Stomach (tissue), 9 donors: ENCODE measurements around the gene ABCB7. TPM values are rescaled to one million over a fixed set of nuclear protein-coding genes. Genes with fewer than 3 reads are reported as not detected.
"Not testable (repeated sequence)": the region's sequence is repeated elsewhere in the genome, so short reads cannot be mapped to it uniquely, and the experiment has no call there.

Experiments
- DNase-seq, 2 donors: peaks; one replicate each; pipeline versions ENCODE4 v3.0.0 to v3.0.0-alpha.2; 2013 to 2019
- H3K27ac ChIP-seq, 5 donors: fragments of 200-600 bp in 4 of 5; sonication (generic) in 4 of 5; one replicate each; pipeline ENCODE4 v1.5.1; 2013 to 2019; ENCODE audit warnings: mild to moderate bottlenecking in 1 of 5, moderate library complexity in 1 of 5
- H3K27me3 ChIP-seq, 3 donors: fragments of 200-600 bp; sonication (generic); one replicate each; pipeline ENCODE4 v1.5.1; 2017 to 2019; ENCODE audit warnings: mixed run types in 1 of 3
- H3K36me3 ChIP-seq, 4 donors: fragments of 200-600 bp; sonication (generic); 1 replicate in 3 of 4; 2 replicates in 1 of 4; pipeline ENCODE4 v1.5.1; 2016 to 2019
- H3K4me1 ChIP-seq, 4 donors: fragments of 200-600 bp; sonication (generic); one replicate each; pipeline ENCODE4 v1.5.1; 2016 to 2019
- H3K4me3 ChIP-seq, 4 donors: fragments of 200-600 bp; sonication (generic) in 3 of 4; one replicate each; pipeline ENCODE4 v1.5.1; 2016 to 2019; ENCODE audit warnings: mild to moderate bottlenecking in 1 of 4
- H3K9me3 ChIP-seq, 4 donors: fragments of 200-600 bp; sonication (generic); one replicate each; pipeline ENCODE4 v1.5.1; 2016 to 2019
- CTCF ChIP-seq, 7 experiments: fragments of 450-650 bp in 4 of 7; fragments of 200-600 bp in 3 of 7; sonication (generic) in 3 of 7; IDR thresholded peaks; one replicate each; pipeline ENCODE4 v1.5.1; 2016 to 2019; ENCODE audit warnings: antibody characterized with exemption in 7 of 7, control low read depth in 2 of 7, mild to moderate bottlenecking in 1 of 7
- EP300 ChIP-seq: sonication (generic); formaldehyde crosslinking; IDR thresholded peaks from one replicate; pipeline ENCODE4 v1.6.1; 2017; ENCODE audit warnings: antibody characterized with exemption
- POLR2A ChIP-seq, 4 donors: fragments of 450-650 bp; IDR thresholded peaks; one replicate each; pipeline ENCODE4 v1.6.1; 2016; ENCODE audit warnings: antibody characterized with exemption in 4 of 4, control low read depth in 2 of 4, mild to moderate bottlenecking in 1 of 4, moderate library complexity in 1 of 4
- POLR2AphosphoS5 ChIP-seq, 3 donors: sonication (generic); formaldehyde crosslinking; IDR thresholded peaks; one replicate each; pipeline ENCODE4 v1.6.1; 2016; ENCODE audit warnings: antibody characterized with exemption in 3 of 3
- WGBS, 5 donors: extraction: QIAGEN DNeasy Blood & Tissue Kit in 3 of 5; methylation state at CpG; one replicate each; pipeline versions ENCODE4 v1.1.5 to v1.1.7; 2013 to 2018; 5-methylcytosine and 5-hydroxymethylcytosine counted together
- intact Hi-C: fragments of 100-400 bp; cut with DNase I; formaldehyde crosslinking; loops from one replicate; pipeline ENCODE4 v1.15.1; 2023; ENCODE audit warnings: low total_unique reads
- polyA plus RNA-seq, 3 donors: library from polyadenylated mRNA; stranded (reverse); fragments of 200-250 nt; gene quantifications; one replicate each; pipeline ENCODE4 v1.2.3, GENCODE V29; 2013
- total RNA-seq, 5 donors: library from RNA; depleted of rRNA; stranded (reverse); fragments of >200 nt; gene quantifications; one replicate each; pipeline versions ENCODE4 v1.1.0 to v1.2.3, GENCODE V29; 2014 to 2016
- donor health status: healthy with polysubstance abuse.
- donor health status: Bipolar disorder and iron deficiency.
- donor health status: healthy.

The ABCB7 gene
- total and polyA plus RNA-seq, 8 donors = 3.9 to 108 (median 7.5) TPM

GRCh38 chrX:75149654-75150053 lies 6.4 kb downstream of the ABCB7 start:
- Histone ChIP-seq H3K9me3 (no peaks in the 10 kb centered on the region), H3K36me3 (no peaks in the 10 kb centered on the region), H3K27ac (no peak overlapping the region), H3K4me3 (no peak overlapping the region), H3K4me1 (peaks cover 0 to 14% (median 5%) of the 10 kb centered on the region in 4 donors), H3K27me3 (no peaks in the 10 kb centered on the region)
- intact Hi-C loops = no loop called here
- DNase-seq = no peak
- 33 to 67% (median 52%) methylated on average over 1 of the region's 1 CpG for WGBS, 5 donors
- TF ChIP-seq EP300 (no peak), POLR2AphosphoS5 (IDR thresholded peaks at IDR 0.05) (no peak), POLR2A (IDR thresholded peaks at IDR 0.05) (no peak), CTCF (IDR thresholded peaks at IDR 0.05) (no peak)

- Histone ChIP-seq H3K27me3 (no peaks in the 10 kb centered on the region), H3K4me1 (no peaks in the 10 kb centered on the region), H3K36me3 (no peaks in the 10 kb centered on the region), H3K9me3 (peaks cover 0 to 16% (median 6%) of the 10 kb centered on the region in 4 donors), H3K27ac (no peak overlapping the region), H3K4me3 (no peak overlapping the region)
- DNase-seq = no peak
- TF ChIP-seq EP300 (no peak), POLR2A (IDR thresholded peaks at IDR 0.05) (no peak), POLR2AphosphoS5 (IDR thresholded peaks at IDR 0.05) (no peak), CTCF (IDR thresholded peaks at IDR 0.05) (no peak)
- intact Hi-C loops = no loop called here
- WGBS, 5 donors = 67 to 88% (median 84%) methylated on average over 5 of the region's 5 CpGs
Observed at GRCh38 chrX:75132672-75133071, 23.4 kb downstream of the ABCB7 start.

- intact Hi-C loops = no loop called here
- TF ChIP-seq POLR2A (IDR thresholded peaks at IDR 0.05) = no peak
- no peak for TF ChIP-seq EP300
- no peak for TF ChIP-seq CTCF (IDR thresholded peaks at IDR 0.05)
- TF ChIP-seq POLR2AphosphoS5 (IDR thresholded peaks at IDR 0.05) = no peak
- Histone ChIP-seq H3K4me1 (no peaks in the 10 kb centered on the region), H3K27ac (no peak overlapping the region), H3K4me3 (no peak overlapping the region), H3K27me3 (no peaks in the 10 kb centered on the region), H3K9me3 (peaks cover 0 to 16% (median 6%) of the 10 kb centered on the region in 4 donors), H3K36me3 (no peaks in the 10 kb centered on the region)
- WGBS, 5 donors = 77 to 96% (median 91%) methylated on average over 4 to 9 of the region's 9 CpGs
- DNase-seq = no peak
Observed at GRCh38 chrX:75131973-75132627, 24.0 kb downstream of the ABCB7 start.

- 92 to 98% (median 95%) methylated on average over 4 of the region's 4 CpGs for WGBS, 5 donors
- H3K4me1 ChIP-seq, DNase-seq, H3K9me3 ChIP-seq, H3K27me3 ChIP-seq, H3K36me3 ChIP-seq, H3K4me3 ChIP-seq, intact Hi-C loops, H3K27ac ChIP-seq: not testable (repeated sequence)
Observed at GRCh38 chrX:75129069-75129468, 27.0 kb downstream of the ABCB7 start.

GRCh38 chrX:75118296-75118695 lies 37.8 kb downstream of the ABCB7 start:
- H3K27ac ChIP-seq = no peak overlapping the region
- no peaks in the 10 kb centered on the region for H3K27me3 ChIP-seq
- WGBS, 5 donors = 36 to 61% (median 45%) methylated on average over 2 of the region's 2 CpGs
- intact Hi-C loops = no loop called here
- H3K36me3 ChIP-seq = no peaks in the 10 kb centered on the region
- TF ChIP-seq POLR2A (IDR thresholded peaks at IDR 0.05) (no peak), POLR2AphosphoS5 (IDR thresholded peaks at IDR 0.05) (no peak), CTCF (IDR thresholded peaks at IDR 0.05) (no peak), EP300 (no peak)
- peaks cover 0 to 3% (median 0%) of the 10 kb centered on the region in 4 donors for H3K9me3 ChIP-seq
- no peaks in the 10 kb centered on the region for H3K4me1 ChIP-seq
- DNase-seq = no peak
- H3K4me3 ChIP-seq = no peak overlapping the region
